GM12865 (cell line): ENCODE results near the gene TRAPPC6A.
A peak's percentile ranks its signal among the peaks of the same experiment; 100 is the strongest.

Experiments used
- DNase-seq: peaks from one replicate; pipeline ENCODE4 v3.0.0; 2010; ENCODE audit warnings: low read depth
- H3K4me3 ChIP-seq: 2 replicates; pipeline ENCODE4 v1.5.1; 2011; ENCODE audit warnings: mild to moderate bottlenecking, low read depth, low read length, control low read depth
- CTCF ChIP-seq: IDR thresholded peaks from 2 replicates; pipeline ENCODE4 v1.5.1; 2011; ENCODE audit warnings: low read length, control low read depth, low read depth, inconsistent platforms; ENCODE audit not compliant: insufficient read depth; ENCODE audit errors: missing control alignments

Gene TRAPPC6A

GRCh38 chr19:45137179-45137761 is 40.8 kb downstream of the TRAPPC6A start:
- peak; percentile 92 for DNase-seq
- H3K4me3 ChIP-seq: peak overlapping the region; percentile 54
- TF ChIP-seq CTCF: no peak

- no peak for TF ChIP-seq CTCF
- DNase-seq: peak; percentile 72
- H3K4me3 ChIP-seq: peak overlapping the region; percentile 54
These were observed 41.4 kb downstream of the TRAPPC6A start for GRCh38 chr19:45136507-45137178.

GRCh38 chr19:45135176-45135885 is 42.7 kb downstream of the TRAPPC6A start:
- H3K4me3 ChIP-seq: no peak overlapping the region
- DNase-seq: no peak

GRCh38 chr19:45133661-45134060 is 44.4 kb downstream of the TRAPPC6A start:
- no peak for TF ChIP-seq CTCF
- no peak for DNase-seq
- no peak overlapping the region for H3K4me3 ChIP-seq

More at GRCh38 chr19:45135176-45135885, 42.7 kb downstream of the TRAPPC6A start:
- TF ChIP-seq CTCF: no peak

GRCh38 chr19:45130888-45131615 is 47.0 kb downstream of the TRAPPC6A start:
- peak; percentile 53 for DNase-seq
- TF ChIP-seq CTCF: peak; percentile 31
- H3K4me3 ChIP-seq: no peak overlapping the region

- no peak for DNase-seq
- TF ChIP-seq CTCF: no peak
- no peak overlapping the region for H3K4me3 ChIP-seq
These were observed 47.8 kb downstream of the TRAPPC6A start for GRCh38 chr19:45130236-45130635.
